HepG2 (cell line): ENCODE results near the gene ZNF440. TPM values are rescaled to one million over a fixed set of nuclear protein-coding genes. Genes with fewer than 3 reads are reported as not detected.

Source experiments
- ATAC-seq: fragments of 200-7000 bp; cut with Tn5 transposase; 3 replicates; pipeline ENCODE4 v1.9.1; 2020; ENCODE audit warnings: mild to moderate bottlenecking, moderate library complexity
- BruUV-seq: library from RNA; stranded (reverse); fragments of 400-500 nt; replicated peaks from 2 replicates; lab custom pipeline; 2021; lab: Mats Ljungman, UMichigan
- CTCF ChIA-PET: fragments of 300-600 bp; formaldehyde crosslinking; extraction: SDS; loops from one replicate; lab custom pipeline; 2021; ENCODE audit warnings: low total read pairs, inconsistent platforms, low intra/inter-chr PET ratio; lab: Yijun Ruan, JAX
- POLR2A ChIA-PET: fragments of 350-600 bp; sonication (Branson Sonifier 250); formaldehyde crosslinking; loops from one replicate; lab custom pipeline; 2020; ENCODE audit warnings: antibody characterized with exemption, inconsistent platforms; lab: Yijun Ruan, JAX
- DNase-seq: peaks from one replicate; pipeline ENCODE4 v3.0.0-alpha.2; 2015; ENCODE audit warnings: low spot score
- FAIRE-seq: peaks from 3 replicates; lab custom pipeline; 2011; peaks lifted over from hg19 to GRCh38; lab: Jason Lieb, UNC
- H2AFZ ChIP-seq: one replicate; pipeline ENCODE4 v1.6.1; 2011; ENCODE audit warnings: low read length, inconsistent platforms
- H3K27ac ChIP-seq: fragments of 300-600 bp; 3 replicates; pipeline ENCODE4 v1.8.0; 2011; ENCODE audit warnings: mixed run types, mild to moderate bottlenecking, mixed read lengths, low read length, inconsistent platforms; ENCODE audit not compliant: insufficient read depth; ENCODE audit errors: extremely low read length
- H3K27me3 ChIP-seq, 2 experiments: fragments of 200-600 bp in 1 of 2; 2 replicates in 1 of 2; 3 replicates in 1 of 2; pipeline versions ENCODE4 v1.6.0 to v1.8.0; 2011; ENCODE audit warnings: low read length in 2 of 2, mild to moderate bottlenecking in 2 of 2, moderate library complexity in 2 of 2, inconsistent platforms in 1 of 2; ENCODE audit not compliant: insufficient read depth in 2 of 2, control insufficient read depth in 1 of 2
- H3K36me3 ChIP-seq, 2 experiments: fragments of 200-600 bp in 1 of 2; replicated peaks in 1 of 2; 2 replicates in 1 of 2; 3 replicates in 1 of 2; pipeline versions ENCODE4 v1.5.1 to v1.8.0; 2011; ENCODE audit warnings: low read length in 2 of 2, inconsistent platforms in 1 of 2; ENCODE audit not compliant: insufficient read depth in 2 of 2, control insufficient read depth in 1 of 2
- H3K4me1 ChIP-seq: 2 replicates; pipeline ENCODE4 v1.5.1; 2012; ENCODE audit warnings: low read length, inconsistent platforms; ENCODE audit not compliant: insufficient read depth
- H3K4me2 ChIP-seq: 2 replicates; pipeline ENCODE4 v1.6.0; 2011; ENCODE audit warnings: low read depth, low read length, inconsistent platforms
- H3K4me3 ChIP-seq, 3 experiments: fragments of 200-600 bp in 1 of 3; sonication (generic), shearing (Covaris generic) in 1 of 3; replicated peaks in 1 of 3; 2 replicates each; pipeline ENCODE4 v1.5.1; 2011 to 2016; ENCODE audit warnings: low read length in 3 of 3, inconsistent platforms in 2 of 3, low read depth in 2 of 3, mild to moderate bottlenecking in 2 of 3, control low read depth in 1 of 3, mixed read lengths in 1 of 3; ENCODE audit not compliant: insufficient read depth in 1 of 3
- H3K79me2 ChIP-seq: one replicate; pipeline ENCODE4 v1.6.1; 2011; ENCODE audit warnings: low read length, inconsistent platforms; ENCODE audit not compliant: insufficient read depth
- H3K9ac ChIP-seq: 2 replicates; pipeline ENCODE4 v1.6.0; 2011; ENCODE audit warnings: mild to moderate bottlenecking, low read depth, low read length, inconsistent platforms; ENCODE audit not compliant: insufficient read depth
- H3K9me3 ChIP-seq: 2 replicates; pipeline ENCODE4 v1.5.1; 2012; ENCODE audit warnings: mild to moderate bottlenecking, low read length
- H4K20me1 ChIP-seq: 2 replicates; pipeline ENCODE4 v1.6.0; 2011; ENCODE audit warnings: inconsistent platforms, mild to moderate bottlenecking, low read length, moderate library complexity; ENCODE audit not compliant: insufficient read depth
- EED ChIP-seq: sonication (generic); formaldehyde crosslinking; IDR thresholded peaks from 2 replicates; pipeline ENCODE4 v1.5.0; 2020; ENCODE audit warnings: mild to moderate bottlenecking, missing genetic modification reagents
- HMG20B ChIP-seq: conservative IDR thresholded peaks from 2 replicates; pipeline ENCODE4 v1.6.1; 2016; ENCODE audit warnings: missing genetic modification reagents, missing compliant biosample characterization
- MAFF ChIP-seq: IDR thresholded peaks from 2 replicates; pipeline ENCODE4 v1.6.1; 2011; ENCODE audit warnings: low read depth, low read length, improper control_type of control experiment
- MAFK ChIP-seq, 2 experiments: IDR thresholded peaks in 1 of 2; conservative IDR thresholded peaks in 1 of 2; 2 replicates each; pipeline ENCODE4 v1.6.1; 2011; ENCODE audit warnings: improper control_type of control experiment in 2 of 2, low read length in 2 of 2
- ZKSCAN8 ChIP-seq: IDR thresholded peaks from 2 replicates; pipeline ENCODE4 v1.6.1; 2016; ENCODE audit warnings: borderline replicate concordance, missing genetic modification reagents, missing compliant biosample characterization
- ZNF253 ChIP-seq: sonication (generic); formaldehyde crosslinking; IDR thresholded peaks from 2 replicates; pipeline ENCODE4 v1.8.0; 2022; ENCODE audit warnings: mild to moderate bottlenecking, missing genetic modification reagents, borderline replicate concordance
- ZNF446 ChIP-seq: sonication (generic); formaldehyde crosslinking; IDR thresholded peaks from 2 replicates; pipeline ENCODE4 v1.5.0; 2020; ENCODE audit warnings: mild to moderate bottlenecking, missing genetic modification reagents
- ZNF512B ChIP-seq: sonication (generic); formaldehyde crosslinking; IDR thresholded peaks from 2 replicates; pipeline ENCODE4 v1.5.1; 2020; ENCODE audit warnings: missing genetic modification reagents, mild to moderate bottlenecking, borderline replicate concordance
- ZNF781 ChIP-seq: sonication (generic); formaldehyde crosslinking; IDR thresholded peaks from 2 replicates; pipeline ENCODE4 v1.5.1; 2020; ENCODE audit warnings: borderline replicate concordance, mild to moderate bottlenecking, missing genetic modification reagents; ENCODE audit errors: not compliant biosample characterization
- ZSCAN20 ChIP-seq: sonication (generic); formaldehyde crosslinking; IDR thresholded peaks from 2 replicates; pipeline ENCODE4 v1.4.0; 2020; ENCODE audit warnings: missing genetic modification reagents, mild to moderate bottlenecking, borderline replicate concordance
- WGBS: methylation state at CpG from one replicate; pipeline ENCODE4 v1.1.6; 2017; ENCODE audit warnings: low lambda C conversion rate; 5-methylcytosine and 5-hydroxymethylcytosine counted together
- in situ Hi-C: cut with HindIII; loops from 2 replicates; pipeline ENCODE4 v1.10.0; 2017; ENCODE audit warnings: low pct_unique_long_range_greater_than_20kb; ENCODE audit not compliant: extremely low pct_ligation_motif_present
- intact Hi-C: fragments of 100-400 bp; cut with micrococcal nuclease; formaldehyde crosslinking; loops from one replicate; pipeline ENCODE4 v1.10.0; 2022; ENCODE audit not compliant: unreplicated experiment
- polyA plus RNA-seq, 8 experiments: library from polyadenylated mRNA; depleted of rRNA in 3 of 8; stranded (reverse) in 7 of 8; unstranded in 1 of 8; fragments of >200 nt; fragmentation: Illumina TruSeq in 4 of 8; extraction: Trizol in 4 of 8; gene quantifications; 2 replicates each; pipeline versions ENCODE4 v1.2.1 to v1.2.3, GENCODE V29; 2011 to 2016; ENCODE audit warnings: low read depth in 4 of 8, missing spikeins in 1 of 8, mixed read lengths in 1 of 8; ENCODE audit not compliant: insufficient read depth in 1 of 8
- total RNA-seq, 5 experiments: library from RNA; depleted of rRNA; stranded (reverse); fragments of >200 nt; fragmentation: Illumina TruSeq; extraction: Trizol; gene quantifications; 2 replicates each; pipeline ENCODE4 v1.2.3, GENCODE V29; 2016; ENCODE audit warnings: low read depth in 1 of 5

Gene ZNF440
- total and polyA plus RNA-seq, 2 of the 13 experiments (the other 11 are each of a cell fraction or from before 2014, with no cell fraction given): 2.7 to 12.4 TPM

DNA sequence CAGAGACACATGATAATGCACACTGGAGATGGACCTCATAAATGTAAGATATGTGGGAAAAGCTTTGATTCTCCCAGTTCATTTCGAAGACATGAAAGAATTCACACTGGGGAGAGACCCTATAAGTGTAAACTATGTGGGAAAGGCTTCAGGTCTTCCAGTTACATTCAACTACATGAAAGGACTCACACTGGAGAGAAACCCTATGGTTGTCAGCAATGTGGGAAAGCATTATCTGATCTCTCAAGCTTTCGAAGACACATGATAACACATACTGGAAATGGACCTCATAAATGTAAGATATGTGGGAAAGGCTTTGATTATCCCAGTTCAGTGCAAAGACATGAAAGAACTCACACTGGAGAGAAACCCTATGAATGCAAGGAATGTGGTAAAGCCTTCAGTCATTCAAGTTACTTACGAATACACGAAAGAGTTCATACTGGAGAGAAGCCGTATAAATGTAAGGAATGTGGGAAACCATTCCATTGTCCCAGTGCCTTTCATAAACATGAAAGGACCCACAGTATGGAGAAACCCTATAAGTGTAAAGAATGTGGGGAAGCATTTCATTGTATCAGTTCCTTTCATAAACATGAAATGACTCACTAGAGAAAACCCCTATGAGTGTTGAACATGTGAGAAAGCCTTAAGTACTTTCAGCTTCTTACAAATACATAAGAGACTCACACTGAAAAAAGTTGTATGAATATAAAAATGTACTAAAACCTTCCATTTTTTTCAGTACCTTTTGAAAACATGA is 32.6 kb upstream of the ZNF440 start (continued):
- TF ChIP-seq ZNF446 (no peak), ZKSCAN8 (CRISPR knock-in tag) (no peak), ZNF781 (CRISPR knock-in tag) (no peak), EED (CRISPR knock-in tag) (no peak), ZSCAN20 (no peak), HMG20B (CRISPR knock-in tag) (no peak), ZNF253 (no peak)

- no peak overlapping the region for H3K27ac ChIP-seq
- FAIRE-seq (no peak), DNase-seq (no peak), ATAC-seq (no peak)
- no peak overlapping the region for H3K9ac ChIP-seq
- in situ Hi-C loops (loop anchor here (10.0 kb wide), 1 partner anchor 109 kb away; no protein-coding TSS in a partner anchor), intact Hi-C loops (no loop called here)
- BruUV-seq: no TSS peak
- CTCF ChIA-PET: no interaction called here
- no peaks in the 10 kb centered on the region for H3K9me3 ChIP-seq
- H3K4me2 ChIP-seq: no peak overlapping the region
- H3K27me3 ChIP-seq: no peaks in the 10 kb centered on the region
- no peak overlapping the region for H2AFZ ChIP-seq
- 100% methylated on average over 1 of the region's 1 CpG for WGBS
- POLR2A ChIA-PET: no interaction called here
- H4K20me1 ChIP-seq: no peaks in the 10 kb centered on the region
- H3K4me3 ChIP-seq: no peak overlapping the region
- H3K79me2 ChIP-seq: no peaks in the 10 kb centered on the region
- TF ChIP-seq MAFF (peak; percentile 78), ZNF512B (CRISPR knock-in tag) (no peak), MAFK (conservative IDR thresholded peaks at IDR 0.05 in 1 of 2, IDR thresholded peaks at IDR 0.05 in 1 of 2; ENCODE audit: low read length in 2 of 2) (peak; percentile 81 to 84)
- TF ChIP-seq, all 625 proteins: peak for 2
- H3K4me1 ChIP-seq: no peaks in the 10 kb centered on the region
- peaks cover 8 to 28% of the 10 kb centered on the region in 2 experiments for H3K36me3 ChIP-seq
These were observed 30.3 kb upstream of the ZNF440 start for GRCh38 chr19:11783767-11784166.
